DND-41 (cell line): Measurements from ENCODE around the gene GPR153.

ENCODE experiments used
- ATAC-seq: fragments of 200-7000 bp; cut with Tn5 transposase; 3 replicates; pipeline ENCODE4 v1.9.1; 2021; ENCODE audit warnings: low read depth; ENCODE audit not compliant: insufficient read depth
- DNase-seq: peaks from one replicate; pipeline ENCODE4 v3.0.0-alpha.2; 2020
- H2AFZ ChIP-seq: 2 replicates; pipeline ENCODE4 v1.6.0; 2012; ENCODE audit warnings: low read depth, low read length
- H3K27ac ChIP-seq: 2 replicates; pipeline ENCODE4 v1.5.1; 2012; ENCODE audit warnings: low read length, inconsistent platforms
- H3K27me3 ChIP-seq: fragments of 200-600 bp; sonication (generic); 2 replicates; pipeline ENCODE4 v1.6.0; 2012; ENCODE audit warnings: low read length, mild to moderate bottlenecking, inconsistent platforms; ENCODE audit not compliant: insufficient read depth, poor library complexity
- H3K36me3 ChIP-seq: 2 replicates; pipeline ENCODE4 v1.5.1; 2012; ENCODE audit warnings: low read length, inconsistent platforms; ENCODE audit not compliant: insufficient read depth
- H3K4me1 ChIP-seq: 2 replicates; pipeline ENCODE4 v1.5.1; 2012; ENCODE audit warnings: mild to moderate bottlenecking, low read length; ENCODE audit not compliant: insufficient read depth
- H3K4me2 ChIP-seq: 2 replicates; pipeline ENCODE4 v1.6.0; 2012; ENCODE audit warnings: mild to moderate bottlenecking, moderate library complexity, low read length, inconsistent platforms; ENCODE audit not compliant: insufficient read depth
- H3K4me3 ChIP-seq, 2 experiments: fragments of 200-600 bp in 1 of 2; shearing (Covaris generic) in 1 of 2; 2 replicates each; pipeline ENCODE4 v1.5.1; 2012 to 2016; ENCODE audit warnings: inconsistent platforms in 2 of 2, low read length in 2 of 2, mild to moderate bottlenecking in 2 of 2, low read depth in 1 of 2, moderate library complexity in 1 of 2
- H3K79me2 ChIP-seq: 2 replicates; pipeline ENCODE4 v1.6.0; 2012; ENCODE audit warnings: low read length, inconsistent platforms; ENCODE audit not compliant: insufficient read depth
- H3K9ac ChIP-seq: 2 replicates; pipeline ENCODE4 v1.6.0; 2012; ENCODE audit warnings: low read depth, mild to moderate bottlenecking, inconsistent platforms, low read length, moderate library complexity
- H3K9me3 ChIP-seq: 2 replicates; pipeline ENCODE4 v1.5.1; 2012; ENCODE audit warnings: low read length, moderate library complexity, mild to moderate bottlenecking, inconsistent platforms; ENCODE audit not compliant: insufficient read depth, severe bottlenecking
- H4K20me1 ChIP-seq: 2 replicates; pipeline ENCODE4 v1.6.0; 2012; ENCODE audit warnings: low read length; ENCODE audit not compliant: insufficient read depth
- CTCF ChIP-seq: IDR thresholded peaks from 2 replicates; pipeline ENCODE4 v1.5.1; 2012; ENCODE audit warnings: borderline replicate concordance, low read length, moderate library complexity, mild to moderate bottlenecking; ENCODE audit not compliant: poor library complexity, severe bottlenecking; ENCODE audit errors: extremely low read depth
- EZH2 ChIP-seq: IDR thresholded peaks from 3 replicates; pipeline ENCODE4 v1.6.1; 2012; ENCODE audit warnings: borderline replicate concordance, low read depth, mild to moderate bottlenecking, moderate library complexity, low read length, inconsistent platforms; ENCODE audit not compliant: severe bottlenecking

GPR153 gene

DNA sequence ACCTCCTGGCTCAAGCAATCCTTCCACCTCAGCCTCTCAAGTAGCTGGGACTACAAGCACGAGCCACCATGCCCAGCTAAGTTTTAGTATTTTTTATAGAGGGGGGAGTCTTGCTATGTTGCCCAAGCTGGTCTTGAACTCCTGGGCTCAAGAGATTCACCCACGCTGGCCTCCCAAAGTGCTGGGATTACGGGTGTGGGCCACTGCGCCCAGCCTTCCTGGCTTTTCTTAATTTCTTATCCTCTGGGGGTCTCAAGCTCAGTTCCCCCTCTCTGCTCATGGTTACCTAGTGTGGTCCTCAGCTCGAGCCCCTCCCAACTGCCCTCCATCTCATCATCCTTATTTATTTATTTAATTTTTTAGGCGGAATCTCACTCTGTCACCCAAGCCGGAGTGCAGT is 58.6 kb downstream of the GPR153 start:
- H3K79me2 ChIP-seq: peaks cover 25% of the 10 kb centered on the region
- H3K4me3 ChIP-seq: no peak overlapping the region
- H3K9ac ChIP-seq: no peak overlapping the region
- TF ChIP-seq EZH2: no peak
- TF ChIP-seq CTCF: no peak
- H3K9me3 ChIP-seq: no peaks in the 10 kb centered on the region
- no peak overlapping the region for H2AFZ ChIP-seq
- peaks cover 26% of the 10 kb centered on the region for H3K4me1 ChIP-seq
- no peak overlapping the region for H3K4me2 ChIP-seq
- peaks cover 20% of the 10 kb centered on the region for H4K20me1 ChIP-seq
- DNase-seq (no peak), ATAC-seq (no peak)
- H3K27ac ChIP-seq: no peak overlapping the region
- H3K27me3 ChIP-seq: no peaks in the 10 kb centered on the region
- peaks cover 16% of the 10 kb centered on the region for H3K36me3 ChIP-seq

DNA sequence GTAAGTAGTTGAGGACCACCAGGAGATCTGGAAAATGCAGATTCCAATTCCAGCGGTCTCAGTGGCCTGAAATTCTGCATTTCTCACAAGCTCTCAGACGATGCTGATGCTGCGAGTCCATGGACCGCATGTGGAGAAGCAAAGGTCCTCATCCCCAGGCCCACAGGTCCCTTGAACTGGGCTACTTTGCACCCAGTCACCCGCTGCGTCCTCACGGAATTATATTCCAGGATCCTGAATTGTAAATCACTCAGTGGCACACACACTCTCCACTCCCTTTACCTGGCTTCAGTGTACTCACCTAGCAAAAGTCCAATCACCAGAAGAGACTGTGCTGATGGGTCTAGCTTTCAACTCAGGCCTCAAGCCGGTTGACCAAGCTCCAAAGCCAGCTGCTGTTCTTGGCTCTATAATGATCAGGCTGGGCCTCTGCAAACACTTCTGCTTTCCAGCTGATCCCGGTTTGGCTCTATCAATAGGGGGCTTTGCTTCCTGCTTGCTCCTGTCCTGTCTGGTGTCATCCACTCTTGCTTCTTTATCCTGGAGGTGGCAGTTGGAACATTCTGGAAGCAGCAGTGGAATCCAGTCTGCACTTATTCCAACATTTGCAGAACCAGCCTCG is 60.6 kb downstream of the GPR153 start:
- Histone ChIP-seq H3K4me1 (peaks cover 40% of the 10 kb centered on the region), H3K27ac (peak overlapping the region; percentile 86), H3K36me3 (peaks cover 35% of the 10 kb centered on the region), H4K20me1 (peaks cover 39% of the 10 kb centered on the region), H3K4me3 (peak overlapping the region; percentile 13 to 77; a peak in 3 of 4 replicates), H3K9me3 (no peaks in the 10 kb centered on the region), H2AFZ (peak overlapping the region; percentile 86), H3K4me2 (peak overlapping the region; percentile 67), H3K9ac (peak overlapping the region; percentile 96), H3K79me2 (peaks cover 45% of the 10 kb centered on the region), H3K27me3 (no peaks in the 10 kb centered on the region)
- TF ChIP-seq EZH2 (no peak), CTCF (no peak)
- no peak for DNase-seq
- no peak for ATAC-seq

GRCh38 chr1:6199298-6200187 is 61.4 kb downstream of the GPR153 start, which contains the start of gene RPL22:
Gene RPL22 (minus strand): TSS chr1:6199595. CDS start chr1:6199573, 22 bp downstream.
- peak within 1 kb of the TSS; percentile 77 to 96 for H3K4me3 ChIP-seq
- TF ChIP-seq CTCF (no peak), EZH2 (no peak)
- peak; percentile 99 for DNase-seq
- peak within 1 kb of the TSS; percentile 86 for H2AFZ ChIP-seq
- no peaks in the 10 kb centered on the region for H3K9me3 ChIP-seq
- H3K4me1 ChIP-seq: peaks cover 40% of the 10 kb centered on the region
- peak within 1 kb of the TSS; percentile 89 for H3K27ac ChIP-seq
- H3K79me2 ChIP-seq: peaks cover 52% of the 10 kb centered on the region
- peak within 1 kb of the TSS; percentile 76 for H3K4me2 ChIP-seq
- peaks cover 41% of the 10 kb centered on the region for H3K36me3 ChIP-seq
- peak; percentile 95 for ATAC-seq
- H3K9ac ChIP-seq: peak within 1 kb of the TSS; percentile 96
- H3K27me3 ChIP-seq: no peaks in the 10 kb centered on the region
- H4K20me1 ChIP-seq: peaks cover 42% of the 10 kb centered on the region
